GM18511 (cell line): ENCODE measurements around the gene GPR78.

Experiments used
- ATAC-seq: cut with Tn5 transposase; IDR thresholded peaks from one replicate; pipeline ENCODE4 v1.9.1; 2021; ENCODE audit warnings: mild to moderate bottlenecking, moderate library complexity; ENCODE audit not compliant: unreplicated experiment

The GPR78 gene

GRCh38 chr4:8580321-8581093, at the start of gene GPR78:
Gene GPR78, plus strand, starts transcription at chr4:8580392. Its CDS starts 591 bp downstream, at chr4:8580983.
- no peak for ATAC-seq

GRCh38 chr4:8532245-8532781, 47.9 kb upstream of the GPR78 start:
- ATAC-seq, result no peak

GRCh38 chr4:8533274-8533865, 46.8 kb upstream of the GPR78 start:
- ATAC-seq, result peak; percentile 43

GRCh38 chr4:8534129-8534528, 46.1 kb upstream of the GPR78 start:
- ATAC-seq, result peak; percentile 85

- ATAC-seq, result no peak
Observed at GRCh38 chr4:8534611-8535010, 45.6 kb upstream of the GPR78 start.

- no peak for ATAC-seq
Observed at GRCh38 chr4:8536467-8536866, 43.7 kb upstream of the GPR78 start.

GRCh38 chr4:8537041-8537461, 43.1 kb upstream of the GPR78 start:
- no peak for ATAC-seq

- ATAC-seq, result no peak
Observed at GRCh38 chr4:8538076-8538702, 42.0 kb upstream of the GPR78 start.

- no peak for ATAC-seq
Observed at GRCh38 chr4:8538703-8539567, 41.3 kb upstream of the GPR78 start.

- ATAC-seq, result peak; percentile 41
Observed at GRCh38 chr4:8539661-8540060, 40.5 kb upstream of the GPR78 start.

- peak; percentile 43 for ATAC-seq
Observed at GRCh38 chr4:8540072-8540471, 40.1 kb upstream of the GPR78 start.

- no peak for ATAC-seq
Observed at GRCh38 chr4:8540586-8540985, 39.6 kb upstream of the GPR78 start.

GRCh38 chr4:8540991-8541390, 39.2 kb upstream of the GPR78 start:
- ATAC-seq, result no peak

GRCh38 chr4:8541981-8542715, 38.0 kb upstream of the GPR78 start:
- ATAC-seq, result no peak

GRCh38 chr4:8542776-8543525, 37.2 kb upstream of the GPR78 start:
- no peak for ATAC-seq

GRCh38 chr4:8543623-8544022, 36.6 kb upstream of the GPR78 start:
- ATAC-seq, result no peak

- no peak for ATAC-seq
Observed at GRCh38 chr4:8544282-8544681, 35.9 kb upstream of the GPR78 start.

GRCh38 chr4:8544741-8545438, 35.3 kb upstream of the GPR78 start:
- no peak for ATAC-seq

GRCh38 chr4:8545439-8545765, 34.8 kb upstream of the GPR78 start:
- ATAC-seq, result no peak
